ENCODE data around the gene GALR3. TPM values are rescaled to one million over a fixed set of nuclear protein-coding genes. Genes with fewer than 3 reads are reported as not detected.

GALR3 gene
- total RNA-seq, 6 experiments from 2014 or later, result not detected

DNA sequence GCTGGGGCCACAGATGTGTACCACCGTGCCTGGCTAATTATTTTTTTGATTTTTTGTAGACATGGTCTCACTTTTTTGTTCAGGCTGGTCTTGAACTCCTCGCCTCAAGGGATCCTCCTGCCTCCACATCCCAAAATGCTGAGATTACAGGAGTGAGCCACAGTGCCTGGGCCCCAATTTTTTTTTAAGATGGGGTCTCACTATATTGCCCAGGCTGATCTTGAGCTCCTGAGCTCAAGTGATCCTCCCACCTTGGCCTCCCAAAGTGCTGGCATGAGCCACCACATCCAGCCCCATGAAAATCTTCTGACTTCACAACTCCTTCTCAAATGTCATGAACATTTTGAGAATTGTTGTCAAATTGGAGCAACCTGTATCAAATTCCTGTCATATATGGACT, 23.3 kb downstream of the GALR3 start:
- Mint-ChIP-seq H3K9me3 (peaks cover 28% of the 10 kb centered on the region), H3K27ac (no peak overlapping the region), H3K27me3 (ENCODE audit: insufficient read depth) (peaks cover 2% of the 10 kb centered on the region), H3K36me3 (ENCODE audit: low read depth) (peaks cover 41% of the 10 kb centered on the region), H3K4me1 (ENCODE audit: low read depth) (peaks cover 32% of the 10 kb centered on the region), H3K4me3 (no peak overlapping the region)
- TF ChIP-seq, protein P1, sequence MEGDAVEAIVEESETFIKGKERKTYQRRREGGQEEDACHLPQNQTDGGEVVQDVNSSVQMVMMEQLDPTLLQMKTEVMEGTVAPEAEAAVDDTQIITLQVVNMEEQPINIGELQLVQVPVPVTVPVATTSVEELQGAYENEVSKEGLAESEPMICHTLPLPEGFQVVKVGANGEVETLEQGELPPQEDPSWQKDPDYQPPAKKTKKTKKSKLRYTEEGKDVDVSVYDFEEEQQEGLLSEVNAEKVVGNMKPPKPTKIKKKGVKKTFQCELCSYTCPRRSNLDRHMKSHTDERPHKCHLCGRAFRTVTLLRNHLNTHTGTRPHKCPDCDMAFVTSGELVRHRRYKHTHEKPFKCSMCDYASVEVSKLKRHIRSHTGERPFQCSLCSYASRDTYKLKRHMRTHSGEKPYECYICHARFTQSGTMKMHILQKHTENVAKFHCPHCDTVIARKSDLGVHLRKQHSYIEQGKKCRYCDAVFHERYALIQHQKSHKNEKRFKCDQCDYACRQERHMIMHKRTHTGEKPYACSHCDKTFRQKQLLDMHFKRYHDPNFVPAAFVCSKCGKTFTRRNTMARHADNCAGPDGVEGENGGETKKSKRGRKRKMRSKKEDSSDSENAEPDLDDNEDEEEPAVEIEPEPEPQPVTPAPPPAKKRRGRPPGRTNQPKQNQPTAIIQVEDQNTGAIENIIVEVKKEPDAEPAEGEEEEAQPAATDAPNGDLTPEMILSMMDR (IDR thresholded peaks at IDR 0.05), result no peak
- no peak for DNase-seq

DNA sequence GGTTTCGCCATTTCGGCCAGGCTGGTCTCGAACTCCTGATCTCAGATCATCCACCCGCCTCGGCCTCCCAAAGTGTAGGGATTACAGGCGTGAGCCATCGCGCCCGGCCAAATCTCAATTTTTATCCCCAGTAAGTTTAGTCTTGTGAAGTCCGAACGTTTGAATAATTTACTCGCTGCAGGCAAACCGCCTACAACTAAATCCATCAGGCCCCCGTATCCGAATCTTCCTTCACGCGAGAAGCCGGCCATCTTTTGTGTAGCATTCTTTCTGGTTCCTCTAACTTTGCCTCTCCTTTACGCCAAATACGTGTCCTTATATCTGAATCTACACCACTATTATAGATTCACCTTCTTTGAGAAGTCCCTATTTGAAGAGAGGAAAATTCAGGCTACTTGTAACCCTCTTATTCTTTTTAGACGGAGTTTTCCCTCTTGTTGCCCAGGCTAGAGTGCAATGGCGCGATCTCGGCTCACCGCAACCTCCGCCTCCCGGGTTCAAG, 25.5 kb downstream of the GALR3 start:
- peaks cover 35% of the 10 kb centered on the region for H3K4me1 Mint-ChIP-seq (ENCODE audit: low read depth)

DNA sequence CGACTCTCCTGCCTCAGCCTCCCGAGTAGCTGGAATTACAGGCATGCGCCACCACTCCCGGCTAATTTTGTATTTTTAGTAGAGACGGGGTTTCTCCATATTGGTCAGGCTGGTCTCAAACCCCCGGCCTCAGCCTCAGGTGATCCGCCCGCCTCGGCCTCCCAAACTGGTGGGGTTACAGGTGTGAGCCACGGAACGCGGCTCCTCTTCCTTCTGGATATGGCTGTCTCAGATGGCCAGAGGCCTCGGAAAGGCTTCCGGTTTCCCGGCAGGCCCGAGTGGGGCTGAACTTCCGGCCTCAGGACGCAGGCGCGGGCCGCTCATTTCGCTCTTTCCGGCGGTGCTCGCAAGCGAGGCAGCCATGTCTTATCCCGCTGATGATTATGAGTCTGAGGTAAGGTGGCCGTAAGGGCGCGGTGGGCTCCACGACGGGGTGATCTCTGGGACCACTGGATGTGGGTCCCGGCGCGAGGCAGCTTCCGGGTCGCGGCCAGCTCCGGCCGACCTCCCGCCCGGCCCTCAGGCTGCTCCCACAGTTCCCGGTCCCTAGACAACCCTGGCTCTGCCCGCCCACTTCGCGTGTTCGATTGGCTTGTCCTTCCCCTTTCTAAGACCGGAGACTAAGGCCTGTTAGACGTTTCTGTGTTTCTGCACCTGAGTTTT, 26.0 kb downstream of the GALR3 start, which contains the start of gene EIF3L:
TSS of gene EIF3L (plus strand) at position 331 of the 663 bp plus-strand sequence. CDS start at position 362, 31 bp downstream.
- Mint-ChIP-seq H3K4me1 (ENCODE audit: low read depth) (peaks cover 35% of the 10 kb centered on the region), H3K27me3 (ENCODE audit: insufficient read depth) (peaks cover 2% of the 10 kb centered on the region), H3K36me3 (ENCODE audit: low read depth) (peaks cover 51% of the 10 kb centered on the region), H3K4me3 (peak within 1 kb of the TSS; percentile 95), H3K9me3 (peaks cover 28% of the 10 kb centered on the region), H3K27ac (peak within 1 kb of the TSS; percentile 83)
- DNase-seq, result peak; percentile 85
- TF ChIP-seq, protein P1 (IDR thresholded peaks at IDR 0.05), result no peak

More for the DNA sequence above, 25.5 kb downstream of the GALR3 start:
- Mint-ChIP-seq H3K4me3 (peak overlapping the region; percentile 95), H3K9me3 (peaks cover 28% of the 10 kb centered on the region), H3K27ac (peak overlapping the region; percentile 83), H3K36me3 (ENCODE audit: low read depth) (peaks cover 46% of the 10 kb centered on the region), H3K27me3 (ENCODE audit: insufficient read depth) (peaks cover 2% of the 10 kb centered on the region)
- TF ChIP-seq, protein P1 (IDR thresholded peaks at IDR 0.05), result no peak
- DNase-seq, result no peak

DNA sequence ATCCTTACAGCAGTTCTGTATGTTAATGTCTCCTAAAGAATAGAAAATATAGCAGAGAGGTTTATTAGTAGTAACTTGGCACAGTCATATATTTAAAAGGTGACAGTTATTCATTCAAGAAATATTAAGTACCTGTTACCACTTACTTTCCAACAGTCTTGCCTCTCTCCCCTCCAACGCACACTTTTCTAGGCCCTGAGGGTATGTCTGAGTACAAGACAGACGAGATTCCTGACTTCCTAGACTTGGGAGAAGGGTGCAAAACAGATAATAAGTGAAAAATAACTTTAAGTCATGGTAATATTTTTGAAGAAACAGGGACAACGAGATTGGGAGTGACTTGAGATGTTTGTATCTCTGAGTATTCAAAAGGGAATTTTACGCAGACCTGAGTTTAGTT, 27.6 kb downstream of the GALR3 start:
- H3K4me3 Mint-ChIP-seq, result peak overlapping the region; percentile 95
- DNase-seq, result no peak
- no peak overlapping the region for H3K27ac Mint-ChIP-seq
- peaks cover 35% of the 10 kb centered on the region for H3K4me1 Mint-ChIP-seq (ENCODE audit: low read depth)
- H3K9me3 Mint-ChIP-seq, result peaks cover 16% of the 10 kb centered on the region
- peaks cover 2% of the 10 kb centered on the region for H3K27me3 Mint-ChIP-seq (ENCODE audit: insufficient read depth)
- TF ChIP-seq, protein P1 (IDR thresholded peaks at IDR 0.05), result no peak
- peaks cover 64% of the 10 kb centered on the region for H3K36me3 Mint-ChIP-seq (ENCODE audit: low read depth)

DNA sequence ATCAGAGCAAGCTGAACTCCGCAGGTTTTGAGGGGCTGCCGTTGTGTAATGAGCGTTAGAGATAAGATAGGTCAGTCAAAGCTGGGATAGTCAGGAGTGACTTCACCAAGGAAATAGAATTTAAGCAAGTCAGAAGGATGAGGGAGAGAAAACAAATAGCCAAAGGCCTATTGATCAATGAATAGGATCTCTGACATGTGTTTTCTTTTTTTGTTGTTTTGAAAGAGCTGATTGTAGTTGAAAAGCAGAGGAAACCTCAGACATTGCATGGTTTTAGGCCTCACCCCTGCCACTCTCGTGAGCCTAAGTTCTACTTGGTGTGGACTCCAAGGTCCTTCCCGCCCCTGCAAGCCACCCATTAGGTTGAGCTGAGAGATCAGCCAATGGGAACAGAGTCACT, 29.2 kb downstream of the GALR3 start:
- Mint-ChIP-seq H3K4me1 (ENCODE audit: low read depth) (peaks cover 33% of the 10 kb centered on the region), H3K27ac (no peak overlapping the region), H3K36me3 (ENCODE audit: low read depth) (peaks cover 68% of the 10 kb centered on the region), H3K4me3 (no peak overlapping the region), H3K9me3 (peaks cover 14% of the 10 kb centered on the region), H3K27me3 (ENCODE audit: insufficient read depth) (peaks cover 4% of the 10 kb centered on the region)
- TF ChIP-seq, protein P1 (IDR thresholded peaks at IDR 0.05), result no peak
- no peak for DNase-seq

Data from HFFc6 (cell line).